CD4-positive, alpha-beta T cell (primary cell): Measurements from ENCODE around the gene MAPK4. TPM values are rescaled to one million over a fixed set of nuclear protein-coding genes. Genes with fewer than 3 reads are reported as not detected.

Source experiments
- ATAC-seq: fragments of 200-7000 bp; cut with Tn5 transposase; one replicate; pipeline ENCODE4 v1.10.0; 2022; ENCODE audit warnings: mild to moderate bottlenecking; ENCODE audit not compliant: poor library complexity
- CTCF ChIA-PET: fragments of 350-600 bp; sonication (Branson Sonifier 250); formaldehyde crosslinking; loops from one replicate; lab custom pipeline; 2021; ENCODE audit warnings: antibody characterized with exemption, inconsistent platforms; lab: Charles Lee
- POLR2A ChIA-PET: fragments of 350-600 bp; sonication (Branson Sonifier 250); formaldehyde crosslinking; loops from one replicate; lab custom pipeline; 2021; ENCODE audit warnings: antibody characterized with exemption, inconsistent platforms; lab: Charles Lee
- DNase-seq, 14 experiments: peaks; one replicate each; pipeline ENCODE4 v3.0.0-alpha.2; 2013 to 2020; ENCODE audit warnings: mixed read lengths in 2 of 14
- H3K27ac ChIP-seq, 2 donors: one replicate each; pipeline versions ENCODE4 v1.5.1 to v1.7.0; 2013; ENCODE audit warnings: low read length in 2 of 2, low read depth in 1 of 2, mild to moderate bottlenecking in 1 of 2
- H3K27me3 ChIP-seq, 2 experiments: 1 replicate in 1 of 2; 2 replicates in 1 of 2; pipeline versions ENCODE4 v1.6.1 to v1.7.0; 2013; ENCODE audit warnings: low read length in 2 of 2, control low read depth in 1 of 2, mild to moderate bottlenecking in 1 of 2, moderate library complexity in 1 of 2; ENCODE audit not compliant: insufficient read depth in 2 of 2, control insufficient read depth in 1 of 2
- H3K36me3 ChIP-seq: one replicate; pipeline ENCODE4 v1.6.1; 2013; ENCODE audit warnings: low read length, control low read depth; ENCODE audit not compliant: insufficient read depth
- H3K4me1 ChIP-seq: one replicate; pipeline ENCODE4 v1.6.1; 2013; ENCODE audit warnings: low read length, control low read depth; ENCODE audit not compliant: insufficient read depth
- H3K4me3 ChIP-seq: one replicate; pipeline ENCODE4 v1.5.1; 2013; ENCODE audit warnings: mild to moderate bottlenecking, low read length, moderate library complexity
- H3K9me3 ChIP-seq, 2 experiments: 1 replicate in 1 of 2; 2 replicates in 1 of 2; pipeline versions ENCODE4 v1.6.1 to v1.7.0; 2013; ENCODE audit warnings: low read length in 2 of 2, mild to moderate bottlenecking in 2 of 2, control low read depth in 1 of 2, moderate library complexity in 1 of 2; ENCODE audit not compliant: control insufficient read depth in 1 of 2, insufficient read depth in 1 of 2
- H3K27ac Mint-ChIP-seq: one replicate; pipeline ENCODE4 v1.8.0; 2020; ENCODE audit warnings: mixed read lengths
- H3K27me3 Mint-ChIP-seq: one replicate; pipeline ENCODE4 v1.8.0; 2021; ENCODE audit warnings: mixed read lengths
- H3K36me3 Mint-ChIP-seq: one replicate; pipeline ENCODE4 v1.8.0; 2021; ENCODE audit warnings: low read depth, mixed read lengths
- H3K4me1 Mint-ChIP-seq: one replicate; pipeline ENCODE4 v1.8.0; 2021; ENCODE audit warnings: low read depth, mixed read lengths
- H3K4me3 Mint-ChIP-seq: one replicate; pipeline ENCODE4 v1.8.0; 2020; ENCODE audit warnings: mild to moderate bottlenecking, mixed read lengths
- H3K9me3 Mint-ChIP-seq: one replicate; pipeline ENCODE4 v1.8.0; 2020; ENCODE audit warnings: mixed read lengths
- CTCF ChIP-seq: fragments of 200-600 bp; IDR thresholded peaks from one replicate; pipeline ENCODE4 v1.8.0; 2022; ENCODE audit warnings: antibody characterized with exemption, mild to moderate bottlenecking
- intact Hi-C, 2 experiments: fragments of 100-400 bp; cut with DNase I in 1 of 2; cut with micrococcal nuclease in 1 of 2; formaldehyde crosslinking; loops; one replicate each; pipeline versions ENCODE4 v1.15.1 to v1.9.0; 2023 to 2025; cut with DNase I, micrococcal nuclease
- total RNA-seq, 174 experiments: library from RNA in 2 of 174; stranded (reverse) in 2 of 174; gene quantifications; one replicate each; pipeline ENCODE4 v1.2.3 and lab custom pipeline; 2021 to 2026

MAPK4 gene
- total RNA-seq, 2 experiments from 2014 or later, result not detected

GRCh38 chr18:50678651-50679050 is 118.8 kb downstream of the MAPK4 start:
- H3K27me3 ChIP-seq, result no peaks in the 10 kb centered on the region
- no peak for DNase-seq
- Mint-ChIP-seq H3K4me3 (no peak overlapping the region), H3K9me3 (no peaks in the 10 kb centered on the region), H3K27ac (no peak overlapping the region), H3K36me3 (no peaks in the 10 kb centered on the region), H3K27me3 (peaks cover 6% of the 10 kb centered on the region), H3K4me1 (no peaks in the 10 kb centered on the region)
- TF ChIP-seq CTCF, result no peak
- intact Hi-C loops, result no loop called here
- CTCF ChIA-PET, result no interaction called here
- H3K36me3 ChIP-seq, result no peaks in the 10 kb centered on the region
- no peak overlapping the region for H3K4me3 ChIP-seq
- H3K9me3 ChIP-seq, result peaks cover 0 to 4% of the 10 kb centered on the region in 2 experiments
- POLR2A ChIA-PET, result no interaction called here
- H3K27ac ChIP-seq, result no peak overlapping the region
- ATAC-seq, result no peak
- H3K4me1 ChIP-seq, result no peaks in the 10 kb centered on the region

- ChIA-PET CTCF (no interaction called here), POLR2A (no interaction called here)
- Histone ChIP-seq H3K27me3 (no peaks in the 10 kb centered on the region), H3K4me1 (no peaks in the 10 kb centered on the region), H3K9me3 (peaks cover 0 to 4% of the 10 kb centered on the region in 2 experiments), H3K27ac (no peak overlapping the region), H3K4me3 (no peak overlapping the region), H3K36me3 (no peaks in the 10 kb centered on the region)
- TF ChIP-seq CTCF, result no peak
- Mint-ChIP-seq H3K4me1 (no peaks in the 10 kb centered on the region), H3K4me3 (no peak overlapping the region), H3K27ac (no peak overlapping the region), H3K27me3 (peaks cover 6% of the 10 kb centered on the region), H3K36me3 (no peaks in the 10 kb centered on the region), H3K9me3 (no peaks in the 10 kb centered on the region)
- ATAC-seq, result no peak
- intact Hi-C loops, result no loop called here
- no peak for DNase-seq
Measured at GRCh38 chr18:50679056-50679455, 119.2 kb downstream of the MAPK4 start.

GRCh38 chr18:50679656-50680055 is 119.8 kb downstream of the MAPK4 start:
- Mint-ChIP-seq H3K9me3 (no peaks in the 10 kb centered on the region), H3K4me1 (no peaks in the 10 kb centered on the region), H3K27me3 (peaks cover 6% of the 10 kb centered on the region), H3K27ac (no peak overlapping the region), H3K4me3 (no peak overlapping the region), H3K36me3 (no peaks in the 10 kb centered on the region)
- Histone ChIP-seq H3K4me3 (no peak overlapping the region), H3K9me3 (peaks cover 0 to 4% of the 10 kb centered on the region in 2 experiments), H3K36me3 (no peaks in the 10 kb centered on the region), H3K27me3 (no peaks in the 10 kb centered on the region), H3K4me1 (no peaks in the 10 kb centered on the region), H3K27ac (no peak overlapping the region)
- ChIA-PET CTCF (no interaction called here), POLR2A (no interaction called here)
- ATAC-seq (no peak), DNase-seq (no peak)
- no peak for TF ChIP-seq CTCF
- intact Hi-C loops, result no loop called here
